HG03469 (cell line): ENCODE results near the gene RTP3.

Source experiments
- ATAC-seq: cut with Tn5 transposase; IDR thresholded peaks from one replicate; pipeline ENCODE4 v1.9.1; 2021; ENCODE audit warnings: mild to moderate bottlenecking, moderate library complexity, moderate number of reproducible peaks; ENCODE audit not compliant: unreplicated experiment

Gene RTP3

DNA sequence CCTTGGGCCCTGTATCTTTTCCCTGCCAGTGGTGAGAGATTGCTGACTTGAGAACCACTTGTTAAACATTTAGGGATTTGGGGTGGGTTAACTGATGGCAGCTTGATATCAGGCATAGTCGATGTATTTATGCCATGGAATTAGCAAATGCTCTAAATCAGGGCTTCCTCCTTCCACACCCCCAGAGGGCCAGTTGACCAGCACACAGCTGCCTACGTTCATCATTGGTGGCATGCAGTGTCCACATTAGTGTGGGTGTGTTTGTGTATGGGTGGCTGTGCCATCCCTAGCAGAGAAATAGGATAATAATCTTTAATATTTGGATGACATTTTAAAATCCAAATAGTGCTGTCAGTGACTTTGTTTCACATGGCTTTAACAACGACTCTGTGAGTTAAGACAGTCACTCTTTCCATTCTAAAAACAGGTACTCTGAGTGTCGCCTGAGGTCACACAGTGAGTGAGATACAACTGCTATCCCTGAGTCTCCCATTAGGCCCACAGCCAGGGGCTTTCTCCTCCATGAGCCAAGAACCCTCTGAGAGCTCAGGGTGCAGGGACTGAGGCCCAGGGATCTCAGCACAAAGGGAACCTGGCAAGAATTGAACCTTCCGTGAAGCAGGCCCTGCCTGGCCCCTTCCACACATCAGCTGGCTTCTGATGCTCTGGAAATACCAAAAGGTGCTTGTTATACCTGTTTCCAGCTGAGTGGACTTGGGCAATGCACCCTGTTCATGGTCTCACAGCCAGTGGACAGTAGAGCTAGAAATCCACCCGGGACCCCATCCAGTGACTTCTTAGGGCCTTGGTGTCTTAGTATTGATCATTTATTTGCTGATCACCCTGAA lies 28.8 kb upstream of the RTP3 start:
- no peak for ATAC-seq

GRCh38 chr3:46469680-46470357 lies 28.0 kb upstream of the RTP3 start:
- no peak for ATAC-seq

DNA sequence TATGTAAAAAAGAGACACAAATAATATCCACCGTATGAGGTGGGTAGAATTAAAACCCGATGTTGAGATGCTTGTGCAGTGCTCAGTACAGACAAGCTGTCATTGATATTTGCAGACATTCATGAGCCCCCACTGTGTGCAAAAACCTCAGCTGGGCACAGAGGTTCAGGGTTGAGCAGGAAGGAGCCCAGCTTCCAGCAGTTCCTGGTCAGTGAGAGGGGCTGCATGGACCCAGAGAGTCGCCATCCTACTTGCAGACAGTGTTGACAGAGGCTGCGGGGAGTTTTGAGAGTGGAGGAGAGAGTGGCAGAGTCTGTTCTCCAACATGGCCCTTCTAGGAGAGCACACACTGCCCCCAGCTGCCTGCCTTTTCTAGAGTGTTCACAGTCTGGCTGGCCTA lies 26.9 kb upstream of the RTP3 start:
- no peak for ATAC-seq

- ATAC-seq, result no peak
These were observed 26.3 kb upstream of the RTP3 start for GRCh38 chr3:46471371-46471914.

DNA sequence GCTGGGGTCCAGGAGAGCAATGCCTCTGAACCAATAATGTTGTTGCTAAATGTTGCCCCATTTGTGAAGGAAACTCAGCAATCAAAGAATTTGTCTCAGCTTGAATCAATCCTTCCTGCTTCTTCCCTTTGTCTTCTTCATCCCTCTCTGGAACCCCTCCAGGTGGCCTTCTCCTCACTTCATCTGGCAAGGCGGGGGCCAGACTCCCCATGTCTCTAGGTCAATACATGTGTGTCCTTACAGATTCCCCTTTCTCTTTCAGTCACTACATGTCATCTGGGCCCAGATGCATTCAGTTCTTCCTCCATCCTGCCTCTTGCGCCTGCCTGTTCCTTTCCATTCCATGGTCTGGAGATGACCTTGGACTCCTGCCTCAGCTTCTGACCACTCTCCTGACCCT lies 25.0 kb upstream of the RTP3 start:
- no peak for ATAC-seq

DNA sequence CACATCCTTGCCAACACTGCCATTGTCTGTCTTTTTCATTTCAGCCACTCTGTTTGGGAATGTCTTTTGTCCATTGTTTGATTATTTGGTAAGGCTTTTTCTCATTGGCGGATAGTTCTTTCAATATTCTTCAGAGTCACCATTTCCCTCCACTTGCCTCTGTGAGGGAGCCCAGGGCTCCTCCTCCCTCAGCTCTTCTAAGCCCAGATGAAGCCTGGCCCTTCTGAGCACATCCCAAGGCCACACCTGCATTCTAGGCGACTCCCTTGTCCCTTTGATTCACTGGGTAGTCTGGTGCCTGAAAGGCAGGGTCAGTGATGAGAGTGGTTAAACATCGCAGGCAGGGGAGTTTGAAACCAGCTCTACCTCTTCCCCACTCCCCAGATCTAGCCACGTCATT lies 20.6 kb upstream of the RTP3 start:
- no peak for ATAC-seq

DNA sequence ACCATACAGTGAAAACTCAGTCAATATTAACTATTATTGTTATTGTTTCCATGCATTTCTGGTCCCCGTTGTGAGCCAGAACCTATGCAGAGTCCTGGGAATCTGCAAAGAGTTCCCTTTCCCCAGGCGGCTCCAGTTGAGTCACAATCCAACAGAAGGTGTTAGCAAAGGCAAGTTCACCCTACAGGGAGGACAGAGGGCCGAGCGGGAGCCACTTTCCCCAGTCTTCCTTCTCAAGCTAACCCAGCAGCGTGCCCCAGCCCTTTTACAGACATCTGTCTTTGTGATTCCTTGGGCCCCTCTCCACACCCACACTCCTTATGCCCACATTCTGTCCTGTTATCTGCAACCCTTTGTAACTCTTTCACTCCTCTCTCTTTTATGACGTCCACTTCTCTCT lies 20.0 kb upstream of the RTP3 start:
- no peak for ATAC-seq

DNA sequence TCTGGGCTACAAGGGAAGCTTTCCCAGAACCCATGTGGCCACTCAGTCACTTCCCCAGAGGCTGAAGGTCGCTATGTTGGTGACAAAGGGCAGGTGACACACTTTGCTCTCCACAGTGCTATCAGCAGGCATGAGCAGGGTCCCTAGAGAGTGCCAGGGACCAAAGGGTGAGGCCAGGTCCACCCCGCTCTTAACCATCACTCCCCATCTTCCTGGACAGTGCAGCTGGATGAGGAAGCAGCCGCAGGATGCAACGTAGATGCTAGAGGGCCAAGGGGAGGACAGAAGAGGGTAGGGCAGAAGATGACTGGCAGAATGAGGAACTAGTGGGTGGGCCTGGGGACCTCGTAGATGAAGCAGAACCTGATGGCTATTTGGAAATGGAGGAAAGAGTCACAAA lies 19.4 kb upstream of the RTP3 start:
- ATAC-seq, result no peak

- no peak for ATAC-seq
These were observed 18.8 kb upstream of the RTP3 start for GRCh38 chr3:46479021-46479420.

DNA sequence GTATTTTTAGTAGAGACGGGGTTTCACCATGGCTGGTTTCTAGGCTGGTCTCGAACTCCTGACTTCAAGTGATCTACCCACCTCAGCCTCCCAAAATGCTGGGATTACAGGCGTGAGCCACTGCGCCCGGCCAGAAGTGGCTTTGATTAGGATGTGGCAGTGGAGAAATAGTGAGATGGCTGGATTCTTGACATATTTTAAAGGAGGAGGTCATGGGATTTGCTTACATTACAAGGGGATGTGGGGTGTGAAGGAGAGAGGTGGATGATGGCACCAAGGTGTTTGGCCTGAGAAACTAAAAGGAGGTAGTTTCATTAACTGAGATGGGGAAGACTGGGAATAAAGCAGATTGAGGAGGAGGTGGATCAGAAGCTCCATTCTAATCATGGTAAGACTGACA lies 18.1 kb upstream of the RTP3 start:
- no peak for ATAC-seq

GRCh38 chr3:46480491-46481195 lies 17.1 kb upstream of the RTP3 start:
- ATAC-seq, result no peak

GRCh38 chr3:46481636-46482035 lies 16.1 kb upstream of the RTP3 start:
- ATAC-seq, result no peak

GRCh38 chr3:46482632-46483350 lies 15.0 kb upstream of the RTP3 start:
- no peak for ATAC-seq

DNA sequence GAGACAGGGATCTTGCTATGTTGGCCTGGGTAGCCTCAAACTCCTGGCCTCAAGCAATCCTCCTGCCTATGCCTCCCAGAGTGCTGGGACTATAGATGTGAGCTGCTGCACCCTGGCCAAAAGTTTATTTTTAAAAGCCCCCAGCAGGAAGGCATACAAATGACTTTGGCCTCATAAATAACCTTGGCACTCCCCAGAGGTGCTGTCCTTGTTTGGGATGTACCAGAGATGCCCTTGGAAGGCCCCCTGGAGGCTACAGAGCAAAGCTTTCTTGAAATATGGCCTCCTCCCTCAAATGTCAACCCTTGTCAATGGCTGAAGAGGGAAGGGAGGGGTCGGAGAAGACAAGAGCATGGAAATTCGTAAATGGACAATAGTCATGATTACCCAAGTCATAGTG lies 14.0 kb upstream of the RTP3 start:
- no peak for ATAC-seq

DNA sequence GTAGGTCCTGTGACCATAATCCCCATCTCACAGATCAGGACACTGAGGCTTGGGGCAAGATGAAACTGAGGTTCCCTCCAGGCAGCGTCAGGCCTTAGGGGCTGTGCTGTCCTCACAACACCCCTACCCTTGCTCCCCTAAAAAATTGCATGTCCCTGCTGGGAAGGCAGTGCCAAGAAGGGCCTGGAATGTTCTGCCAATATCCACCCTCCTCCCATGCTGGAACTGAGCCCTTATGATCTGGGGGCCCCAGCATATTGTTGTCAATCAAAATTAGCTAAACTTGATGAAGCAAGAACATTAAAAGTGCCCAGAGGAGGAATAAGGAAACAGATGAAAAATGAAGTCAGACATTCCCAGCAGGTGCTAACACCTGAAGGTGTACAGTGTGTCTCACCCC lies 13.4 kb upstream of the RTP3 start:
- no peak for ATAC-seq

- ATAC-seq, result no peak
These were observed 12.6 kb upstream of the RTP3 start for GRCh38 chr3:46484911-46485778.

- ATAC-seq, result no peak
These were observed 12.0 kb upstream of the RTP3 start for GRCh38 chr3:46485779-46486175.

- ATAC-seq, result peak; percentile 58
These were observed 8.9 kb upstream of the RTP3 start for GRCh38 chr3:46488735-46489361.

DNA sequence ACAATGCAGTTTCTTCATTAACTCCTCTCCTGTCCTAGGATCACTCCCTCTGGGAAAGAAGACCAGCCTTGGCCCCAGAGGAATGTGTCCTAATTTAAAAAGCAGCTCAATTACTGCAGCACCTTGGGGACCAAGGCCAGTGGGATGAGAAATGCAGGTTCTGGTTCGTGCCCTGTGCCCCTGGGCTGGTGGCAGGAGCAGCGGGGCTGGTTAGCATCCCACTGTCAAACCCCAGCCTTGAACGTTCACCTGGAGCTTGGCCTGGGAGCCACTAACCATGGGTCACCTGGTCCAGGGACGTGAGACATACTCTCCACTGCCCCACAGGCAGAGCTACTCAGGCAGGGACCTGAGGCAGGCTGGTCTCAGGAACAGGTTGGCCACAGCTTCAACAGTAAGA lies 8.4 kb upstream of the RTP3 start:
- ATAC-seq, result no peak

DNA sequence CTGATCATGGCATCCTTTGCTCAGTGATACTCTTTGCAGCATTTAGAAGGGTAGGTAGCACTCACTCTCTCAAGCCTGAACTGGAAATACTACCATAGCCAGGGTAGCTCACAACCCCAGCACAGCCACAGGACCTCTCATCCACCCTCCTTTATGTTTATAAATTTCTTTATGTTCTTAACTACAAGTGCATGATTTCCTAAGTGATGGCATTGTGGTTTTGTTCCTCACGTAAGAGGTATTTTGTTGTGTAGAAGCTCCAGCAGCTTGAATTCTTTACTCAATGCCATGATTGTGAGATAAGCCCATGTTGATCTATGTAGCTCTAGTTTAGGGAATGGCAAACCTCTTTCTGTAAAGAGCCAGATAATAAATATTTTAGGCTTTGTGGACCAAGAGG lies 7.9 kb upstream of the RTP3 start:
- no peak for ATAC-seq
